Muscle of back (tissue), 11 donors: ENCODE results near the gene KRTAP5-8. TPM values are rescaled to one million over a fixed set of nuclear protein-coding genes. Genes with fewer than 3 reads are reported as not detected.
A peak's percentile ranks its signal among the peaks of the same experiment; 100 is the strongest.
"Not testable (repeated sequence)": the region's sequence is repeated elsewhere in the genome, so short reads cannot be mapped to it uniquely, and the experiment has no call there.

Experiments
- DNase-seq, 3 donors: peaks; one replicate each; pipeline versions ENCODE4 v3.0.0 to v3.0.0-alpha.2; 2013
- polyA plus RNA-seq, 10 donors: library from polyadenylated mRNA; unstranded; fragments of 120-200 nt; gene quantifications; one replicate each; pipeline ENCODE4 v1.2.1, GENCODE V29; 2013; ENCODE audit not compliant: insufficient read length in 10 of 10

The KRTAP5-8 gene
- polyA plus RNA-seq, 10 donors, result 0.17 TPM; not detected in 8

GRCh38 chr11:71574418-71574817, 36.6 kb downstream of the KRTAP5-8 start:
- DNase-seq, result no peak

GRCh38 chr11:71575723-71576424, 38.0 kb downstream of the KRTAP5-8 start:
- DNase-seq, result no peak

GRCh38 chr11:71576688-71577465, 39.1 kb downstream of the KRTAP5-8 start:
- DNase-seq, result not testable (repeated sequence)

- no peak for DNase-seq
Measured at GRCh38 chr11:71577469-71578004, 39.7 kb downstream of the KRTAP5-8 start.

- peak in 1 of 3 donors; percentile 33 for DNase-seq
Measured at GRCh38 chr11:71579513-71579912, 41.7 kb downstream of the KRTAP5-8 start.

DNA sequence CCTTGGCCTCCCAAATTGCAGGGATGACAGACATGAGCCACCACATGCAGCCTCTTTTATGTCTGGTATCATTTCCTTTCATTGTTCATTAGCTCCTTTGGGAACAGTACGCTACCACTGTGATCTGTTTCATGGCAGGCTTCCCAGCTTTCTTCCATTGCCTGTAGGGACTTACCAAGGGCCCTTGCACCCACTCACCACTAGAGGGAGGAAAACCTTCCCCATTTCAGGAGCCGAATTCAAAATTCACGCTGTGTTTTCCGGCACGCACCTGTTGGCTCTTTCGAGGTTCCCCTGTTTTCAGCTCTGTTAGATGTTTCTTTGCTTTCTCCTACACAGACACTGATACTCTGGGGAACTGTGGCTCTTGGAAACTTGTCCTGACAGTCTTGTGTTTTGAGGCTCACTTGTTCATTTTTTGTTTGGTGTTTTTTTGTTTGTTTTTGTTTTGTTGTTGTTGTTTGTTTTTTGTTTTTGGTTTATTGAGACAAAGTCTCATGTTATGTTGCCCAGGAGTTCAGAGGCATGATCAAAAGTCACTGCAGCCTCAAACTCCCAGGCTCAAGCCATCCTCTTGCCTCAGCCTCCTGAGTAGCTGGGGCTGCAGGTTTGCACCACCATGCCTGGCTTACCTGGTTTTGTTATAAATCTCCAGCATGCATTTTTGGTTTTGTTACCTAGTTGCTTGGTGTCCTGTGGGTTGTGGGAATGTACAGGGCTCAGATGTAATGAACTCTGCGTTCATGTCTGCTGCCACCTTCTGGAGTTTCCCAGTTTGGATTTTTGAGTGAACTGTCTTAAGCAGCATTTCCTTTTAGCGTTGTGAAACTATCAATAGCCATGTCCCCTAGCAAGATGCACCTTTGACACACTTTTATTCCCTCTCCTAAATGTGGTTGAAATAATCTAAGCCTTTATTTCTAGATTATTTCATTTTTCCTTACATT, 42.5 kb downstream of the KRTAP5-8 start:
- peak; percentile 37 to 63 (median 43) for DNase-seq

DNA sequence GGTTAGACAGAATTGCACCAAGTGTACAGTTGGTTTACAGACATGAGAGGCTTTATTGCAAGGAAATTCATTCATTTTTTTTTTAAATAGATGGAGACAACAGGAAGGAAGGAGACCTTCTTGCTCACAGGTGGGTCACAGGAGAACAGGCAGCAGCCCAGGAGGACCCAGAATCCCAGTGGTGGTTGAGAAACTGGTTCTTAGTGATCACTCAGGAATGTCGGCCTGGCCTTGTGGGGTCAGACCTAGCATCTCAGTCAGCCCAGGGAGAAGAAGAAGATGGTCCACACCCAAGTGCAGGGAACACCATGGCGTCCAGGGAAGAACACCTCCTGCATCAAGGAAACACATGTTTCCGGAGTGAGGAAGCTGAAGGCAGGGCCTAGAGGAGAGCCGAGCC, 44.0 kb downstream of the KRTAP5-8 start:
- DNase-seq, result no peak

- DNase-seq, result no peak
Measured at GRCh38 chr11:71582309-71582895, 44.6 kb downstream of the KRTAP5-8 start, which contains the start of gene KRTAP5-11. Gene KRTAP5-11 (minus strand): TSS chr11:71582875. CDS start chr11:71582837, 38 bp downstream.

- DNase-seq, result not testable (repeated sequence)
Measured at GRCh38 chr11:71582969-71583368, 45.1 kb downstream of the KRTAP5-8 start.

DNA sequence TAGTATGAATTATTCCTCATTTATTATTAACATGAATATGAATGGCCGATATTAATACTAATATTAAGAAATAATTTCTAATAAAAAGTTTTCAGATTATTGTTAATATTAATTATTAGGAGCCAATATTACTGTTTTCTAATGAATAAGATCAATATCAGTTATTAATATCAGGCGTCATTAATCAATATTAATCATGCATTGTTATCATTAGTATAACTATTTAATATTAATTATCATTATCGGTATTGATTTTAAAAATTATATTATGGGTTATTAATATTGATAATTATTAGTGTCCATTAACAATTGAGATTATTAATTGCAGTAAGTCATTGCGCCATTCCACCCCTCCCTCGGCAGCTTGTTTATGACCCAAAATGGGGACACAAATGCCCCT, 47.8 kb downstream of the KRTAP5-8 start:
- DNase-seq, result not testable (repeated sequence)

DNA sequence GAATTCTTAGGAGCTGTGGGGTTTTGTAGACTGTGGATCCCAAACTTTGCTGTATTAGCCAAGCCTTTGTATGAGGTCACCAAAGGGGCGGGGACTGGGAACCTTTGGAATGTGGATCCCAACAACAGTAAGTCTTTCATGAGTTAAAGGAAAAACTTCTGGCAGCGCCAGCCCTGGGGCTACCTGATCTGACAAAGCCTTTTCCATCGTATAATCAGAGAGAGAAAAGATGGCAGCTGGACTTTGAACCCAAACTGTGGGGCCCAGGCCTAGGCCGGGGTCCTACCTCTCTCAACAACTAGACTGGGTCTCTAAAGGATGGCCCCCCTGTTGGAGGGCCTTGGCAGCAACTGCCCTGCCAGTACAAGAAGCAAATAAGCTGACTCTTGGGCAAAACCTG, 50.5 kb downstream of the KRTAP5-8 start:
- not testable (repeated sequence) for DNase-seq

Other genes starting within 250 kb of the KRTAP5-8 start
- 10 to 100 TPM in 8 of 10 donors, 1 to 10 TPM in 2; 9.3 to 19.6 (median 13.4) TPM for gene DHCR7, start 89.6 kb upstream of the KRTAP5-8 start, polyA plus RNA-seq
- gene NADSYN1, start 84.8 kb upstream of the KRTAP5-8 start, polyA plus RNA-seq, result 10 to 100 TPM; 14.8 to 29.6 (median 20.2) TPM
- under 1 TPM in 1 of 10 donors, not detected in 9; 0.11 TPM for gene KRTAP5-7, start 10.8 kb upstream of the KRTAP5-8 start, polyA plus RNA-seq
- under 1 TPM in 3 of 10 donors, not detected in 7; 0.15 to 0.35 (median 0.21) TPM for gene KRTAP5-9, start 10.4 kb downstream of the KRTAP5-8 start, polyA plus RNA-seq
- not detected for gene KRTAP5-10, start 27.5 kb downstream of the KRTAP5-8 start, polyA plus RNA-seq
- gene KRTAP5-11, start 44.9 kb downstream of the KRTAP5-8 start, polyA plus RNA-seq, result under 1 TPM in 1 of 10 donors, not detected in 9; 0.59 TPM